ENCODE measurements around the gene RACK1. TPM values are rescaled to one million over a fixed set of nuclear protein-coding genes. Genes with fewer than 3 reads are reported as not detected.

The RACK1 gene
- polyA plus RNA-seq, 1 experiment: 8,520 TPM

- ChIA-PET POLR2A (interaction anchor here (0.6 kb wide), 1 partner anchor 65 kb away, joined by 3 read pairs; no protein-coding TSS in a partner anchor), CTCF (interaction anchor here (0.8 kb wide), 1 partner anchor 69 kb away, joined by 3 read pairs; no protein-coding TSS in a partner anchor)
- DNase-seq (ENCODE audit: low read depth): no peak
- no peak overlapping the region for H3K4me3 ChIP-seq (ENCODE audit: low read depth, low read length)
- TF ChIP-seq, protein P1, sequence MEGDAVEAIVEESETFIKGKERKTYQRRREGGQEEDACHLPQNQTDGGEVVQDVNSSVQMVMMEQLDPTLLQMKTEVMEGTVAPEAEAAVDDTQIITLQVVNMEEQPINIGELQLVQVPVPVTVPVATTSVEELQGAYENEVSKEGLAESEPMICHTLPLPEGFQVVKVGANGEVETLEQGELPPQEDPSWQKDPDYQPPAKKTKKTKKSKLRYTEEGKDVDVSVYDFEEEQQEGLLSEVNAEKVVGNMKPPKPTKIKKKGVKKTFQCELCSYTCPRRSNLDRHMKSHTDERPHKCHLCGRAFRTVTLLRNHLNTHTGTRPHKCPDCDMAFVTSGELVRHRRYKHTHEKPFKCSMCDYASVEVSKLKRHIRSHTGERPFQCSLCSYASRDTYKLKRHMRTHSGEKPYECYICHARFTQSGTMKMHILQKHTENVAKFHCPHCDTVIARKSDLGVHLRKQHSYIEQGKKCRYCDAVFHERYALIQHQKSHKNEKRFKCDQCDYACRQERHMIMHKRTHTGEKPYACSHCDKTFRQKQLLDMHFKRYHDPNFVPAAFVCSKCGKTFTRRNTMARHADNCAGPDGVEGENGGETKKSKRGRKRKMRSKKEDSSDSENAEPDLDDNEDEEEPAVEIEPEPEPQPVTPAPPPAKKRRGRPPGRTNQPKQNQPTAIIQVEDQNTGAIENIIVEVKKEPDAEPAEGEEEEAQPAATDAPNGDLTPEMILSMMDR (IDR thresholded peaks at IDR 0.05; ENCODE audit: insufficient read depth, low read depth, low read length): no peak
- H3K36me3 ChIP-seq (ENCODE audit: control insufficient read depth, insufficient read depth, low read length): peaks cover 40% of the 10 kb centered on the region
- H3K27me3 ChIP-seq (ENCODE audit: control insufficient read depth, insufficient read depth, low read length): no peaks in the 10 kb centered on the region
Measured at GRCh38 chr5:181236471-181236870, 7.2 kb downstream of the RACK1 start.

GRCh38 chr5:181235689-181236366, 7.9 kb downstream of the RACK1 start:
- no peak overlapping the region for H3K4me3 ChIP-seq (ENCODE audit: low read depth, low read length)
- H3K36me3 ChIP-seq (ENCODE audit: control insufficient read depth, insufficient read depth, low read length): peaks cover 42% of the 10 kb centered on the region
- POLR2A ChIA-PET: no interaction called here
- no peak for DNase-seq (ENCODE audit: low read depth)
- TF ChIP-seq, protein P1 (IDR thresholded peaks at IDR 0.05; ENCODE audit: insufficient read depth, low read depth, low read length): no peak
- CTCF ChIA-PET: interaction anchor here (0.8 to 1.1 kb wide), 2 partner anchors 11 to 12 kb away, joined by 3 to 4 read pairs; partner anchors contain the start of gene TRIM41
- no peaks in the 10 kb centered on the region for H3K27me3 ChIP-seq (ENCODE audit: control insufficient read depth, insufficient read depth, low read length)

- ChIA-PET CTCF (interaction anchor here (0.8 to 1.1 kb wide), 2 partner anchors 11 to 12 kb away, joined by 3 to 4 read pairs; partner anchors contain the start of gene TRIM41), POLR2A (no interaction called here)
- peaks cover 44% of the 10 kb centered on the region for H3K36me3 ChIP-seq (ENCODE audit: control insufficient read depth, insufficient read depth, low read length)
Measured at GRCh38 chr5:181235323-181235688, 8.4 kb downstream of the RACK1 start.

GRCh38 chr5:181234455-181235306, 9.0 kb downstream of the RACK1 start:
- H3K4me3 ChIP-seq (ENCODE audit: low read depth, low read length): no peak overlapping the region
- no peak for DNase-seq (ENCODE audit: low read depth)
- TF ChIP-seq, protein P1 (IDR thresholded peaks at IDR 0.05; ENCODE audit: insufficient read depth, low read depth, low read length): no peak
- ChIA-PET POLR2A (interaction anchor here (0.6 kb wide), 1 partner anchor 11 kb away, joined by 4 read pairs; no protein-coding TSS in a partner anchor), CTCF (interaction anchor here (0.8 to 1.1 kb wide), 2 partner anchors 10 to 11 kb away, joined by 3 to 4 read pairs; partner anchors contain the start of gene TRIM41)
- H3K36me3 ChIP-seq (ENCODE audit: control insufficient read depth, insufficient read depth, low read length): peaks cover 43% of the 10 kb centered on the region
- no peaks in the 10 kb centered on the region for H3K27me3 ChIP-seq (ENCODE audit: control insufficient read depth, insufficient read depth, low read length)

More at GRCh38 chr5:181235323-181235688, 8.4 kb downstream of the RACK1 start:
- DNase-seq (ENCODE audit: low read depth): no peak
- H3K4me3 ChIP-seq (ENCODE audit: low read depth, low read length): no peak overlapping the region
- TF ChIP-seq, protein P1 (IDR thresholded peaks at IDR 0.05; ENCODE audit: insufficient read depth, low read depth, low read length): no peak
- no peaks in the 10 kb centered on the region for H3K27me3 ChIP-seq (ENCODE audit: control insufficient read depth, insufficient read depth, low read length)
